ENCODE data around the gene RAB6A.
"Not testable (repeated sequence)": the region's sequence is repeated elsewhere in the genome, so short reads cannot be mapped to it uniquely, and the experiment has no call there.

The RAB6A gene

DNA sequence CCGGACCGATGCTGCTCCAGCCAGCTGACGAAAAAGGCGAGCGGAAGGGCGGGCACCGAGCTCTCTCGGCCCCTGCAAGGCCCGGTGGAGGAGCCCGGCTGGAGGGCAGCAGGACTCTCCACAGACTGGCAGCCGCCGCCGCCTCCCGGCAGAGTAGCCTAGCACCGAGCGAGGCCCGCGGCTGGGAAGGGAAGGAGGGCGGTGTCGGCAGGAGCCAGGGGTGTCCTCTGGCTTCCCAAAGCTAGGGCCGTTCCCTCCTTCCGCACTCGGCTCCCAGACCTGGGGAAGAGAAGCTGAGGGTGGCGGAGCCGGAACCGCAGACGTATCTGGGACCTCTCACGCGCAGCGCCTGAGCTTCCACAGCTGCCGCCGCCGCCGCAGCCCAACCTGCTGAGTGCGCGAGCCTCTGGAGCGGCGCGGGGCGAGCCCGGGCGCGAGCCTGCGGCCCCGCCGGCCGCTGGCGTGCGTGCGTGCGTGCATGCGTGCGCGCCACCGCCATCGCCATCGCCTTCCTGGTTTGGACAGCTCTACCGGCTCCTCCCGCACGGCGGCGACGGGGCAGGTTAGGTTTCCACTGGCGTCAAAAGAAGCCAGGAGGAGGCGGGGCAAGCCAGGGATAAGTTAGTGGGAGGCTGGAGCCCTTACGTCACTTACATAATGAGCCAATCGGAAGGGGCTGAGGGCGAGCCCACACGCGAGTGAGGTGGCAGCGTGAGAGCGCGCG lies at the start of gene RAB6A:
TSS of gene RAB6A (minus strand) at position 396 of the 724 bp plus-strand sequence. CDS start 439 bp downstream, outside the sequence.
- in situ Hi-C loops (cut with MboI; ENCODE audit: low sequenced_read_pairs), result no loop called here

DNA sequence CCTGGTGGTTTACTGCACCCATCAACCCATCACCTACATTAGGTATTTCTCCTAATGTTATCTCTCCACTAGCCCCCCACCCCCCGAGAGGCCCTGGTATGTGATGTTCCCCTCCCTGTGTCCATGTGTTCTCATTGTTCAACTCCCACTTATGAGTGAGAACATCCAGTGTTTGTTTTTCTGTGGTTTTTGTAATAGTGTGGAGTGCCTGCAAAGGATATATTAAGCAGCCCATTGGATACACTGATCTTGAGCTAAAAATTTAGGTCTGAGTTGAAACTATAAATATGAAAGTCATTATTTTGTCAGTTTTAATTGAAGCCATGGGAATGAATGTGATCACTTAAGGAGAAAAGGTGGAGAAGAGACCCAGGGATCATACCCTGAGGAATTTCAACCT lies 49.8 kb upstream of the RAB6A start:
- in situ Hi-C loops (cut with MboI; ENCODE audit: low sequenced_read_pairs), result no loop called here

DNA sequence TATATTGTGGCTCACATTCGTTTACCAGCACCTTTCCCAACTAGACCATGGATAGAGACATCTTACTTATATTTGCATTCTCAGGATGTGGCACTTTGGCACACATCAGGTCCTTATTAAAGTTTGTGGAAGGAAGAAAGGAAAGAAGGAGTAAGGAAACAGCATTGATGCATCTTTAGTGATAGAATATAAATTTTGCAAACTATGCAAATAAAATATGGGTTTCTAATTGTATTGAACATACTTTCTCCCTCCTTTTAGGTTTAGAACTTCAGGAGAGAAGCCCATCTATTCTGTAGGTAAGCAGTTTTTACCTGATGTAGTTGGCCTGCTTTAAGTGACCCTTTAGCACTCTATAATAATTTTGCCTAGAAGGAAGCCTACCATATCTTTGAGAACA lies 47.2 kb upstream of the RAB6A start:
- in situ Hi-C loops (cut with MboI; ENCODE audit: low sequenced_read_pairs), result no loop called here

DNA sequence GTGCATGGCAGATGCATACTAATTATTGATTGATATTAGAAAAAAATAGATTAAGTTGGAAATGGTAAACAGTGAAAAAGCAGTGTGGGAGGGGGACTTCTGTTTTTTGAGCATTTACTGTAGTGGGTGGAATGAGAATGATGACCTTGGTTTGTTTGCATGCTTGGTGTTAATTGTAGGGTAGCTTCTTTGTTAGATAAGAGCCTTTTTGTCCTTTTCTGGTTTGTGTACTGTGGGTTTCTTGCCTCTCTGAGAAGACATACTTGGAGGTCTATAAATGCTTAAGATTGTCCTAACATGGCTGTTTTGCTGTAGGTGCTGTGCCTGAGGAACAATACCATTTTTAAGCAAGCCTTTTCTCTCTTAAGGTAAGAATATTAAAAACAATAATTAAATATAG lies 43.8 kb upstream of the RAB6A start:
- in situ Hi-C loops (cut with MboI; ENCODE audit: low sequenced_read_pairs), result no loop called here

DNA sequence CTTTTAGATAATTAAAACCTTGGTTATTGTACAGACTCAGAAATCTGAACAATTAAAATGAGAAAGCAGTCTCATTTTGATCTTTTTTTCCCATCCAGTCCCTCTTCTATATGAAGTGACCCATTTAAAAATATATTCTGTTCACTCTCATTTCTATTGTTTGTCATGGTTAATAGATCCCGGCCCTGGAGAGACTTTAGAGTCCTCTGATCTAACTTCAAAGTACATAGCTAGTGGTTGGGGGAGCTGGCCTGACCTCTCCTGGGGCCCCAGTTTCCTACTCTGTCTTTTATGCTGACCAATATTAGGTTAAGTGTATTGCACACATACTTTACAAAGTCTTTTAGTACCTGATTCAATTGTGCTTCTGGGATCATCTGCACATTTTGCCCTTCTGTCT lies 40.3 kb upstream of the RAB6A start:
- in situ Hi-C loops (cut with MboI; ENCODE audit: low sequenced_read_pairs), result no loop called here

DNA sequence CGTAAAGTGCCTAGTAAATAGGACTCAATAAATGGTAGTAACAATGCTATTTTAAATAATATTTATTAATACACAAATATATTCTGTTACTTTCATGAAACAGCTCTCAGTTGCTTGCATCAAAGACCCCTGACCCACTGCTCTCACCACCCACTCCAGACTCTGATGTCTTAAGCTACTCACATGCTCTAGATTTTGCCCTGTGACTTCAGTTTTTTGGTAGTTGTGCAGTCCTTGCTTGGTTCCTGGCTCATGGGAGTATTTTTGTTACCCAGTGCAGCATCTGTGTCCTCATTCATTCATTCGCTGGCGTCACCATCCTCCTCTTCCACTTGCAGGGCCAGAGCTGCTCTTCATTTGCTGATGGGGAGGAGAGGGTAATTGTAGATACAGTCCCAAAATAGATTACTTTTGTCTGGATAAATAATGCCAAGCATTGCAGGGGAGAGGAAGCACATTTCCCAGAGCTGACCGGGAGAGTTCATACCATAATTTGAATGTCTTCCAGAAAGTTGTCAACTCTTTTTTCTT lies 39.5 kb upstream of the RAB6A start:
- in situ Hi-C loops (cut with MboI; ENCODE audit: low sequenced_read_pairs), result no loop called here

DNA sequence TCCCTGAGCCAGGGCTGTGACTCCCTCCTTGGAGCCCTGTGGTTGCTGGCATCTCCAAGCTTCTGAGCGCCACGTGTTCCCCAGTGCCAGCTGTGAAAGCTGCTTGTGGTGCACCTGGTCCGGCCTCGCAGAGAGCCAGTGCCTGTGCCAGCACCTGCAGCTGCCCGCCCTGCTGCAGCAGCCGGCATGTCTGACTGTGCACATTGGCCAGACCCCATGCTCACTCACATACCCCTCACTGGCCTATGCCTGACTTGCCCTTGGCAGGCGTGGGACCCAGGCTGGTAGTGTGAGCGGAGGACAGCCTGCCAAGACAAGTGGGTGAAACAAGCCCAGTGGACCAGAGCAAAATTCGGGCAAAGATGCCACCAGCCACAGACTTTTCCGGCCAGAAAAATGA lies 36.6 kb upstream of the RAB6A start:
- in situ Hi-C loops (cut with MboI; ENCODE audit: low sequenced_read_pairs), result no loop called here

DNA sequence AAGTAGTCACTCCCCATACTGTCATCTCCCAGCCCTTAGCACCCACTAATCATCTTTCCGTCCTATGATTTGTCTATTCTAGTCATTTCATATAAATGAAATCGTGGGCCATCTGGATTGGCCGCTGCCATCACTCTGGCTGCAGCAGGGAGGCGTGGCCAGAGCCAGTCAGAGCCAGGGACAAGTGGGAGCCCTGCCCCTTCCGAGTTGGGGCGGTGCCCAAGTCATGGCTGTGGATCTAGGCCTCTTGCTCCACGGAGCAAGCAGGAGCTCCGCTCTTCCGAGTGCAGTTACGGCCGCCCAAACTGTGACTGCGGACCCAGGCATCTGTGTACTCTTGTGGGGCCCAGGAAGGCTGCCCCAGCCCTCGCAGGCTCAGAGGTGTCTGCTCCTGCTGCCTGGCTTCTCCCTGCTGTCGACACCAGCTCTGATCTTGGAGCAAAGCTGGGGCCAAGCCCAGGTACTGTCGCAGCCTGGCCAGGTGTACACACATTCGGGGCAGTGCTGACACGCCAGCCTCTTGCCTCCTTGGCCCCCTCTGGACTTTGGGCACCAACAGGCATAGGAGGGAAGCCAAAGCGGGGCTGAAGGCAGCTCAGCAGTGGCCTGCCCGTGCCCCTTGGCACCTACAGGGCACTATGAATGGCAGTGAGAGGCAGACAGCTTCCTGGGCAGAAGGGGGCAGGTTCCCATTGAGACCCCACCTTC lies 35.2 kb upstream of the RAB6A start:
- in situ Hi-C loops (cut with MboI; ENCODE audit: low sequenced_read_pairs), result no loop called here

DNA sequence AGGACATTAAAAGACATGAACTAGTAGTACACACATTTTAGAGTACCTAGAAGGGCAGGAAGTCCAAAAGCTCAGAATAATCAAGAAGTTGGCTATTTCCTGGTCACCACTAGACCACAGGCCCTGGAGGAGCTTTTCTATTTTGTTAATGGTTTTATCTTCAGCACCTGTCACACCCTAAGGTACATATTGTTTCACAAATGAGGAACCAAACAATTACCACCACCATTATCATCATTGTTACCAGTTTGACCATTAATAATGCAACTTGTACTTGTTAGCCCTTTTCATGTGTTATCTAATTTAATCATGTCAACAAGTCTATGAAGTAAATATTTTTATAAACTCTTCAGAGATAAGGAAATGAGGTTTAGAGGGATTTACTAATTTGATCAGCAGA lies 31.7 kb upstream of the RAB6A start:
- in situ Hi-C loops (cut with MboI; ENCODE audit: low sequenced_read_pairs), result no loop called here

DNA sequence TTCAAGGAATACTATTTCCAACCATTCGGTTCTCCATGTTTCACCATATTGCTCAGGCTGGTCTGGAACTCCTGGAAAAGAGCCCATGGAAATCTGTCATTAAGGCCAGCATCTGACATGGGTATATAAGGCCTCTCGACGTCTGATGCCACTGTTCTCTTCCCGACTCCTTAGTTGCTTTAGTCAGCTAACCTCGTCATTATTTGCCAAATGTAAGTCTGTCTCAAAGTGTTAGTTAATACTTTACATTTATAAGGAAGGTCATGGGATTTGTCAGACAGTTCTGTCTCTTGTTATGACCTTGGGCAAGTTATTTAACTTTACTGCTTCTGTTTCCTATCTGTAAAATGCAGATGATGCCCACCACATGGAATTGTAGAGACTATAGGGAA lies 28.4 kb upstream of the RAB6A start:
- in situ Hi-C loops (cut with MboI; ENCODE audit: low sequenced_read_pairs), result no loop called here

DNA sequence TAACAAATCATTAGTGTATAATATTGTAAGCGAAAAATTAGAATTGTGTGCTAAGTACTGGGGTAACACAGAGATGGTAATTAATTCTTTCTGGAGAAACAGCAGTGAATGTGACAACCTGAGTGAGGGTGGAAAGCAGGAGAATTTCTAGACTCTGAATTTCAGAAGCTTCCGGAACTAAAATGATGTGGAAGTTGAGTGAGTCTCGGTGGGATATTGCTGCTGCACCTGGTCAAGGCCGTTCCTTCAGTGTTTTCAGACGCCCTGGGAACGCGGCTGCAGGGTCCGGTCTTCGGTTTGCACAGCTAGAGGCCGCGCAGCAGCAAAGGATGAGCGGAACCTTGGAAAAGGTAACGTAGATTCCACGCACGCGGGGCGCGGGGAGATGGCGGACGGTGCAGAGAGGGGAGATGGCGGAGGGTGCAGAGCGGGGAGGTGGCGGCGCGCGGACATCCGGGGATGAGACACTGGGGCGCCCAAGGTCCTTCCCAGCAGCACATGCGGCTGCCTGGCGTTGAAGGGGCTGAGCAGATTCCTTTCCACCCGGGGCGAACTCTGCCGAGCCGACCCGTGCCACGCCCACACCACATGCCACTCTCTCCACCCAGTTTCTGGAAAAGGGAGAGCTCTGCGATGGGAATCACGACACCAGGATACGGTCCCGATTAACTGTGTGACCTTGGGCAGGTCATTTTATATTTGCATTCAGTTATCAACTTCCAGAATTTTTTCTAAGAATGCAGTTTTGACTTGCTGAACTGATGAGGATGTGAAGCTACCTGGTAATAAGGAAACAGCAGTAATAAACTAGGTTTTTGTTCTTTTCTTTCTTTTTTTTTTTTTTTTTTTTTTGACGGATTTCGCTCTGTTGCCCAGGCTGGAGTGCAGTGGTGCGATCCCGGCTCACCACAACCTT lies 27.0 kb upstream of the RAB6A start, which contains the start of gene MRPL48:
TSS of gene MRPL48 (plus strand) at position 232 of the 916 bp plus-strand sequence. CDS start at position 330, 98 bp downstream.
- in situ Hi-C loops (cut with MboI; ENCODE audit: low sequenced_read_pairs), result no loop called here

DNA sequence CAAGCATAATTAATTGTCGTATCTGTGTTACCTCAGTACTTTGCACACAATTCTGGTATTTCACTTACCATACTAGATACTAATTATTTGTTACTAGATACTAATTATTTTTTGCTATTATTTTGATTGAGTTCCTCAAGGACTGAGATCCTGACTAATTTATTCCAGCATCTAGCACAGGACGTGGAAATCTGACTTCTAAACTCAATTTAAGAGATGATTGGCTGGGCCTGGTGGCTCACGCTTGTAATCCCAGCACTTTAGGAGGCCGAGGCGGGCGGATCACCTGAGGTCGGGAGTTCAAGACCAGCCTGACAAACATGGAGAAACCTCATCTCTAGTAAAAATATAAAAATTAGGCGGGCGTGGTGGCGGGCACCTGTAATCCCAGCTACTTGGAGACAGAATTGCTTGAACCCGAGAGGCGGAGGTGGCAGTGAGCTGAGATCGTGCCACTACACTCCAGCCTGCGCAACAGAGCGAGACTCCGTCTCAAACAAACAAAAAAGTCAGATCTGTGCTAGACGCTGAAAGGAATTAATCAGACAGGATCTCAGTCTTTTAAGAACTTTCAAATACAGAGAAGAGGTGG lies 26.3 kb upstream of the RAB6A start:
- in situ Hi-C loops (cut with MboI; ENCODE audit: low sequenced_read_pairs), result no loop called here

DNA sequence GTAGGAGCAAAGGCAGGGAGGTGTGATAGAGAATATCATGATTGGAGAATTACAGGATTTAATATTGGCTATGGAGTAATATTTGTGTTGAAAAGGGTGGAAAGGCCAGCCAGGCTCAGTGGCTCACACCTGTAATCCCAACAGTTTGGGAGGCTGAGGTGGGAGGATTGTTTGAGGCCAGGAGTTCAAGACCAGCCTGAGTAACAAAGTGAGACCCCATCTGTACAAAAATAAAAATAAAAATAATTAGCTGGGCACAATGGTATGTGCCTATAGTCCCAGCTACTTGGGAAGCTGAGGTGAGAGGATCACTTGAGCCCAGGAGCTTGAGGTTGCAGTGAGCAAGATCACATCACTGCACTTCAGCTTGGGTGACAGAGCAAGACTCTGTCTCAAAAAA lies 24.6 kb upstream of the RAB6A start:
- in situ Hi-C loops (cut with MboI; ENCODE audit: low sequenced_read_pairs), result not testable (repeated sequence)

DNA sequence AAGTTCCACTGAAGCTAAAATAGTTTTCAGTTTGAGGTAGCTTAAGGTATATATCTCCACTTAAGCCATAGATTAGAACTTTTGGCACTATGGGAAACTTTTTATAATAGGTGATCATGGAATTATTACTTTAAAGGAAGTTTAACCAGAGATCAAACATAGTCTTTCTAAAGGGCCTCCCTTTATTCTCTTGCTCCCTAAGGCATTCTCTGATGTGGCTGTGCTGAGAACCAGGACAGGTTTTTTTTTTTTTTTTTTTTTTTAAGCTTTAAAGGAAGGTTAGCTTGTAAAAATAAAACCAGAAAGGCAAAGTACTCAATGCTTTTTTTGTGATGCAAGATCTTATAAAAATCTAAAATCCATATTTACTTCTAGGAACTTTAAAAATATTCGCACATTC lies 23.9 kb upstream of the RAB6A start:
- in situ Hi-C loops (cut with MboI; ENCODE audit: low sequenced_read_pairs), result no loop called here

DNA sequence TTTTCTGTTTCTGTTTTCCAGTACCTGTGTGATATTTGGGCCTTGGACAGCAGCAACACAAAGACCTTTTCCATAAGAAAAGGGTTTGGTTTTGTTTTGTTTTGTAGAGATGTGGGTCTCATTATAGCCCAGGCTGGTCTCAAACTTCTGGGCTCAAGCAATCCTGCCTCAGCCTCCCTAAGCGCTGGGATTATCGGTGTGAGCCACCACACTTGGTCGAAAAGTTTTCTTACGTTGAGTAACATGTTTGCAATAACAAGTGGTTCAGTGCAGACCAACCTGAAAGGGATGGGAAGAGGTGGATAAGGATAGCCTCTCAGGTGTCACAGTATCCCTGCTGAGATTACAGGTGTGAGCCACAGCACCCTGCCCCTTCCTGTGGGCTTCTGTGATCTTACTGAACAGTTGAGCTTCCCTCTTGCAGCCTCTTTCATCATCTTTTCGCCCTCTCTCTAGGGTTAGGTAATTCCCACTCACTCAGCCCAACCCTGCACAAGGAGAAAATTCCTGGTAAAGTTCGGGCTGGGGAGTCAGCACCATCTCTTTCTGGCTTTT lies 23.3 kb upstream of the RAB6A start:
- in situ Hi-C loops (cut with MboI; ENCODE audit: low sequenced_read_pairs), result no loop called here

DNA sequence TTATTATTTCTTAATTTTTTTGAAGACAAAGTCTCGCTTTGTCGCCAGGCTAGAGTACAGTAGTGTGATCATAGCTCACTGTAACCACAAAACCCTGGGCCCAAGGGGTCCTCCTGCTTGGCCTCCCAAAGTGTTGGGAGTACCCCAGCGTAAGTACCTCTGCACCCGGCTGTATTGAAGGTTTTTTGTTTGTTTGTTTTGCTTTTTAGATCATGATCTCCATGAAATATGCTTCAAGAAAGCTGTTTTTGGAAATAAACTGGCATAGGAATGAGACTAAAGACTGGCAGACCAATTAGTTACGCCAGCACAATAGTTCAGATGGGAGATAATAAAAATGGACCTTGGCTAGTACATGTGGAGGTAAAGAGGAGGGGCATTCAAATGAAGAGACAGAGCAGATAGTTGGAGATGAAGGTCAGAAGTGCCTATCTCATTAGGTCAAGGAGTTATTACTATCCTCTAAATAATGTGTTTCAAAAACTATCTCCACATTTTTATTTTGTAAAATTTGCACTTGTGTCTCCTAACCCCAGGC lies 22.7 kb upstream of the RAB6A start:
- in situ Hi-C loops (cut with MboI; ENCODE audit: low sequenced_read_pairs), result no loop called here

DNA sequence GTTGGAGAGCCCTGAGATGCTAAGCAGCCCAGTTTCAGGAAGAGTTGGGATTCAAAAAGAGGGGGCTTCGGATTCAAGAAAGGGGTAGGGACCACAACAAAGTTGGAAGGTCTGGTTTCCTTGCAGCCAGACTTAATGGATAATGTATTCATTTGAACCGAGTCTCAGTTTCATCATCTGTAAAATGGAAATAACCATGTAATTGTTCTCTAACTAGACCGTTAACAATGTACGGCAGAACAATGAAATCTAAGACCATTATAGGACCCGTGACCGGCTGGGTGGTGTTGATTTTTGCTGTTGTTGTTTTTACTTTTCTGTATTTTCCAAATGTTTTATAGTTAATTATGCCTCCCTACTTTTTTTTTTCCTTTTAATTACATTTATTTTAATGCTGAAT lies 20.4 kb upstream of the RAB6A start:
- in situ Hi-C loops (cut with MboI; ENCODE audit: low sequenced_read_pairs), result no loop called here

DNA sequence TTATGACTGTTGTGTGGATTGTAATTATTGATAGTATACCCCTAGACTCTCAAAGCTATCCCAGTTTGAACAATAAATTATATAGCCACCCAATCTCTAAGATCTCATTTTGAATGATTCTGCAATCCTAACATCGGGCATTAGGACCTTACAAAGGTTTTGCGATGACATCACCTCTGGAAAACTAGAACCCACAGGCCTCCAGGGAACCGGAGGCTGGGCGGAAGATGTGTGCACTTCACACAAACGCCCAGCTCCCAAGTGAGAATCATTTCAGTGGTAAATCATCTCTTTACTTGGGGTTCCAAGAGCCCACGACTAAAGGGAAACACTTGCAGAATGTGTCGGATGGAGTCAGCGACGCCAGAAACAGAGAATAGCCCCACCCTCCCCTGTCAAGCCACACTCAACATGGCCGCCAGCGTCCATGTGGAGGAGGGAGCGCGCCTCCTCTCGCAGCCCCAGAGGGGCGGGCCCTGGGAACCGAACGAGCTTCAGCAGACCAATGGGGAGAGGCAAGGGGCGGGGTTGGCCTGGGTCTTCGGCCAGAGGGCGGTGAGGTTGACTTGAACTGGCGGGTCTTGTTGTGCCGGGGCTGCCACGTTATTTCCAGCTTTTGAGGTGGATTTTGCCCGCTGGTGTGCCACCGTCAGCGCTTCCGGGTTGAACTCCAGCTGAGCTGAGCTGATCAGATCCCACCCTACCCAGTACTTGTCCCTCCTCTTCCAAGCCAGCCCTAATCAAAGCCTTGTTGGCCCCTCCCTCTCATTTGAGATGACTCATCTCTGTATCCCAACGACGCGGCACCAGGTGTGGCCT lies 18.4 kb upstream of the RAB6A start:
- in situ Hi-C loops (cut with MboI; ENCODE audit: low sequenced_read_pairs), result no loop called here

DNA sequence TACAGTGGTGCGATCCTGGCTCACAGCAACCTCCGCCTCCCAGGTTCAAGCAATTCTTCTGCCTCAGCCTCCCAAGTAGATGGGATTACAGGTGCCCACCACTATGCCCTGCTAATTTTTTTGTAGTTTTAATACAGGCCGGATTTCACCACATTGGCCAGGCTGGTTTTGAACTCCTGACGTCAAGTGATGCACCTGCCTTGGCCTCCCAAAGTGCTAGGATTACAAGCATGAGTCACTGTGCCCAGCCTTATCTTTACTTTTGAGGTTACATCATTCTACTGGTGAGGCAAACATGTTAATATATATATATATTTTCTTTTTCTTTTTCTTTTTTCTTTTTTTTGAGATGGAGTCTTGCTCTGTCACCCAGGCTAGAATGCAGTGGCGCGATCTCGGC lies 9.9 kb upstream of the RAB6A start:
- in situ Hi-C loops (cut with MboI; ENCODE audit: low sequenced_read_pairs), result not testable (repeated sequence)
